HG02678 (cell line): ENCODE results near the gene MCF2L2.
"Not testable (repeated sequence)": the region's sequence is repeated elsewhere in the genome, so short reads cannot be mapped to it uniquely, and the experiment has no call there.

Source experiments
- ATAC-seq: cut with Tn5 transposase; IDR thresholded peaks from one replicate; pipeline ENCODE4 v1.9.1; 2021; ENCODE audit warnings: mild to moderate bottlenecking, moderate library complexity; ENCODE audit not compliant: unreplicated experiment

The MCF2L2 gene, protein sequence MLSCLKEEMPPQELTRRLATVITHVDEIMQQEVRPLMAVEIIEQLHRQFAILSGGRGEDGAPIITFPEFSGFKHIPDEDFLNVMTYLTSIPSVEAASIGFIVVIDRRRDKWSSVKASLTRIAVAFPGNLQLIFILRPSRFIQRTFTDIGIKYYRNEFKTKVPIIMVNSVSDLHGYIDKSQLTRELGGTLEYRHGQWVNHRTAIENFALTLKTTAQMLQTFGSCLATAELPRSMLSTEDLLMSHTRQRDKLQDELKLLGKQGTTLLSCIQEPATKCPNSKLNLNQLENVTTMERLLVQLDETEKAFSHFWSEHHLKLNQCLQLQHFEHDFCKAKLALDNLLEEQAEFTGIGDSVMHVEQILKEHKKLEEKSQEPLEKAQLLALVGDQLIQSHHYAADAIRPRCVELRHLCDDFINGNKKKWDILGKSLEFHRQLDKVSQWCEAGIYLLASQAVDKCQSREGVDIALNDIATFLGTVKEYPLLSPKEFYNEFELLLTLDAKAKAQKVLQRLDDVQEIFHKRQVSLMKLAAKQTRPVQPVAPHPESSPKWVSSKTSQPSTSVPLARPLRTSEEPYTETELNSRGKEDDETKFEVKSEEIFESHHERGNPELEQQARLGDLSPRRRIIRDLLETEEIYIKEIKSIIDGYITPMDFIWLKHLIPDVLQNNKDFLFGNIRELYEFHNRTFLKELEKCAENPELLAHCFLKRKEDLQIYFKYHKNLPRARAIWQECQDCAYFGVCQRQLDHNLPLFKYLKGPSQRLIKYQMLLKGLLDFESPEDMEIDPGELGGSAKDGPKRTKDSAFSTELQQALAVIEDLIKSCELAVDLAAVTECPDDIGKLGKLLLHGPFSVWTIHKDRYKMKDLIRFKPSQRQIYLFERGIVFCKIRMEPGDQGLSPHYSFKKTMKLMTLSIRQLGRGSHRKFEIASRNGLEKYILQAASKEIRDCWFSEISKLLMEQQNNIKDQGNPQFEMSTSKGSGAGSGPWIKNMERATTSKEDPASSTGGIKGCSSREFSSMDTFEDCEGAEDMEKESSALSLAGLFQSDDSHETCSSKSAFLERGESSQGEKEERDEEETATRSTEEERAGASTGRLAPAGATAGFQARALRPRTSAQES

DNA sequence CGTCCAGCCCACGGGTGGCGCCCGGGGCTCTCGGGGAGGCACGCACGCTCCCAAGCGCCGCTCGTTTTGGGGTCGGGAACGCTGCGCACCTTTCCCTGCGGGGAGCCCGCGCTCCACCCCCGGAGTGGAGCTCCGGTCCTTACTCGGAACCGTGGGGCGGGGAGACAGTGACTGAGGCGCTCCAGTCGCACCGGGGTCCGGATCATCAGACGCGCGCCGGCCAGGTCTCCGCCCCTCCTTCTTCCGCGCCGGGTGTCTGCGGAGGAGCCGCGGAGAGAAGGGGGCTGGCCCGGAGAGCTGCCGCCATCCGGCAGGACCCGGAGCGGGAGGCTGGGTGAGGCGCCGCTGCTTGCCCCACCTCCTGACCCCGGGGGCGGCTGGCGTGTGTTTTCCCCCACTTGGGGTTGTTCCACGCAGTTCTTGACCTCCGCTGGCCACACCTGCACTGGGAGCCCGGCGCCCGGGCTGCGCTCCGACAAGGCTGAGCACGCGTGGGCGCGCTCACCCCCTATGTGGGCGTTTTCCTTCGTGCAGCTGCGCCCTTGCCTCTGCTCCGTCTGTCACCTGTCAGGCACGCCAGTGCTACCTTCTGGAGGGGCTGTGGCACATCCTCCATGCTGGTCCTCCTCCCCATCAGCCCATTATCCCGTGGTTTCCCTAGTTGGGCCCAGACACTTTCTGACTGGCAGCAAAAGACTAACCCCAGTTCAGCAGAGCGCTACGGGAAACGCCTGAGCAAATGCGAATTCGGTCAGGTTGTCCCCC, at the start of gene MCF2L2:
MCF2L2 (minus strand) TSS at position 173 of the 765 bp plus-strand sequence. CDS start 642 bp downstream, outside the sequence.
- peak; percentile 82 for ATAC-seq

DNA sequence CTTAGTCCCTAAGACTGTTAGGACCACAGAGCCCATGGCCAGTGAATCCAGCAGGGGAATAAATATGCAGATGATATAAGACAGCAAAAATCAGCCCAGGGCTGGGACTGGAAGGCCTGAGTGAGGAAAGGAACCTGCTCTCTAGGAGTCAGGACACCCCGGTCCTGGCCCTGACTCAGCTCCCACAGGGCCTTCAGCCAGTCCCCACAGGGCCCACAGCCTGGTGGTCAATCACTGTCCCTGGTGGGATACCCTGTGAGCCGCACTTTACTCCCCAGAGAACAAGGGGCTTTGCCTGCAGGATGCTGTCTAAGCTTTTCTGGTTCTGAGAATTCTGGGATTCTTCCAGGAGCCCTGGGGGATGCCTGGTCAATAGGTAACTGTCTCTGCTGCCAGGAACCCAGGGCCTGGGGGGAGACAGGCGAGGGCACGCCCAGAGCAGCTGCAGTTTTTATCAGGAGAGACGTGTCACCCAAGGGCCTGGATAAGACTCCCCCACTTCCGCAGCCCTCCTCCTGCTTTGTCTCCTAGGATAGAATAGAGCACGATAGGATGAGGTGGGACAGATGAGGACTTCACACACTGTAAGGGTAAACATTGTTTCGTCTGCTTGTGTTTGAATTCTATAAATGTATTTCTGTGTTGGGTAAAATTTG, 49.5 kb upstream of the MCF2L2 start:
- no peak for ATAC-seq

DNA sequence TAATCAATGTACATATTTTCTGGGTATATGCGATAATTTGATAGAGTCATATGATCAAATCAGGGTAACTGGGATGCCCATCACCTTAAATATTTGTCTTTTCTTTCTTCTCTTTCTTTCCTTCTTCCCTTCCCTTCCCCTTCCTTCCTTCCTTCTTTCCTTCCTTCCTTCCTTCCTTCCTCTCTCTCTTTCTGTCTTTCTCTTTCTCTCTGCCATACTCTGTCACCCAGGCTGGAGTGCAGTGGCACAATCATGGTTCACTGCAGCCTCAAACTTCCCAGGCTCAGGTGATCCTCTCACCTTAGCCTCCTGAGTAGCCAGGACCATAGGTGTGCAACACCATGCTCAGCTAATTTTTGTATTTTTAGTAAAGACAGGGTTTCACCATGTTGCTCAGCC, 47.3 kb upstream of the MCF2L2 start:
- not testable (repeated sequence) for ATAC-seq

DNA sequence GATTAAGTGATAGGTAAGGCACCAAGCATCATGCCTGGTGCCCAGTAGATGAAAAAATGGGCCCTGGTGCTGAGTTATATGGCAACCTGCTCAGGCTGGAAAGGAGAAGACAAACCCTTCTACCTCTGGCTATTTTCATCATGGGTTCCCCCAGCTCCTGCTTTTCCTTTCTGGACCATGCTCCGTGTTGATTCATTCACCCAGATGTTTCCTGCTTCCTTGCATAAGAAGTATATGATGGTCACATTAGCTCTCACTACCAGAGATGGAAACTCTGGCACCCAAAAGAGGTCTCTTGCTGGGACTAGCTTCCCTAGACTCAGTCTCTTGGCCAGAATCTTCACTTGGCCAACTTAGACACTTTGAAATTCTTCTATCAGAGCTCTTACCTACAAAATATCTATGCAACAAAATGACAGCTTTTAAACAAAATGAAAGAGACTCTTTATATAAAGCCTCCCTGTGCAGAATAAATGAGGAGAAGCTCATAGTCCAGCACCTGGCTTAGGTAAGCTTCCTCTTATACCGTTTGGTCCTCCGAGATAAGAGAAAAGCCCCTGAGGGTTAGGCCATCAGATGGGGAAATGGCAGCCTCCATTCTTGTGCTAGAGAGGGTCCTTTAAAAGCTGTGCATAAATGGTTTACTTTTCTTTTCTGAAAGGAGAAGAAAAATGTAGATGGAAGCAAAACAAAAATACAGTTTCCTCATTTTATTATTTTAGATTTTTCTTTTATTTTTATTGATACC, 46.8 kb upstream of the MCF2L2 start:
- ATAC-seq: no peak

DNA sequence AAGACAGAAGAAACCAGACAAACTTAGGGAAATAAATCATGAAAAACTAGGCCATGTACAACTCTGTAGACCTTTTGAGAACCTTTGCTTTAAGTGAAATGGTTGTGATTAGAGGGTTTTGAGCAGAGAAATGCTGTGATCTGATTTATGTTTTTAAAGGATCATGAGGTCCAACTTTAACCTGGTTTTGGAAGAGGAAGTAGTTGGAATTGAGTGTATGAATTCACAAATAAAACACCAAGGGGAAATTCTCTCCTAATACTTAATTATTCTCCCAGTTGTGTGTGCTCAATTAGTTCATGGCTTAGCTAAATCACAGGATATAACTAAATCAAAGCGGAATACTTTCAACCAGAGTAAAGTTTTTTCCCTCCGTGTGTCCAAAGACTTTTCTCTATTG, 45.5 kb upstream of the MCF2L2 start:
- ATAC-seq: no peak

DNA sequence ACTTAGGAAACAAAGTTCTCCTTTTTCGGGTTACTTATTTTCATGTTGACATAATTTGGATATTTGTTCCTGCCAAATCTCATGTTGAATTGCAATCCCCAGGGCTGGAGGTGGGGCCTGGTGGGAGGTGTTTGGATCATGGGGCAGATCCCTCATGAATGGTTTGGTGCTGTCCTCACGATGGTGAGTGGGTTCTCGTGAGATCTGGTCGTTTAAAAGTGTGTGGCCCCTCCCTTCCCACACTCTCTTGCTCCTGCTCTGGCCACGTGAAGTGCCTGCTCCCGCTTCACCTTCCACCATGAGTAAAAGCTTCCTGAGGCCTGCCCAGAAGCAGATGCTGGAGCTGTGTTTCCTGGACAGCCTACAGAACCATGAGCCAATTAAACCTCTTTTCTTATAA, 43.7 kb upstream of the MCF2L2 start:
- no peak for ATAC-seq

DNA sequence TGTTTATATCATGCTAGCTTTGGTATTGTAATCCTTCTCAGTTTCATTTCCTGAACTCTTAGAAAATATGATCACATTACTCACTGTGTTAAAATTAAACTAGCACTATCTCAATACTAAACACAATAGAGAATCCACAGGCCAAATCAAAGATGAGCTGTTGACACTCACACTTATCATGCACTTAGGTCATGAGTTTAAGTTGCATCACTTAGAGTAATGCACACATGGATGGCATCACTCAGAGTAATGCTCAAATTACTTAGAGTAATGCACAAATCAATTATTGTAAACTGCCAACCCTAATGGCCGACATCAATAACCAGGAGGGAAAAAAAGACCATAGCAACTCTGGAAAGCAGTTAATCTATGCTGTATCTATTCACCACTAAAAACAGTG, 40.0 kb upstream of the MCF2L2 start:
- ATAC-seq: no peak

DNA sequence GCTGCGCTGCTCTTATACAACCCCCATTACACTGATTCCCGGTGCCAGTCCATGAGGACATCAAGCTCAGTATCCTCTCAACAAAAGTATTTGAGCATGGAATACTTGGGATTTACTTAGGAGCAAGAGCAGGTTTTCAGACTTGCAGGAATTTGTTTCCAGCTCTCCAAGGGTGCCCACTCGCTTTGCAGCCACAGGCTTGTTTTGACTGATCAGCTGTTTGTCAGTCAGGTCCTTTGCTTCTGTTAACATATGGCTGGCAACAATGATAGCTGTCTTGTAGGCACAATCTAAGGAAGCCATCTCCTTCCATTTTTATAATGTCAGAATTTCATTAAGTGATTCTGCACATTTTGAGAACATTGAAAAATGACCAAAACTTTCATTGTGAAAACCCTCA, 38.2 kb upstream of the MCF2L2 start:
- no peak for ATAC-seq

DNA sequence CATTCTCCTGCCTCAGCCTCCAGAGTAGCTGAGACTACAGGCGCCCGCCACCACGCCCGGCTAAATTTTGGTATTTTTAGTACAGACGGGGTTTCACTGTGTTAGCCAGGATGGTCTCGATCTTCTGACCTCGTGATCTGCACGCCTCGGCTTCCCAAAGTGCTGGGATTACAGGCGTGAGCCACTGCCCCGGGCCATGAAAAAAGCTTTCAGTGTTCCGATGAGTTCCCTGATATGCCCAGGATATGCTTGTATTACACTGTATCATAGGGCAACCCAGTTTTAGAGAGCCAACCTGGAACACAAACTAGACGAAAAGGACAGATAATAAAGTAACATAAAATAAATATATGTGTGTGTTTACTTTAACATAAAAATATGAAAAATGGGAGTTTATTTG, 37.3 kb upstream of the MCF2L2 start:
- not testable (repeated sequence) for ATAC-seq

DNA sequence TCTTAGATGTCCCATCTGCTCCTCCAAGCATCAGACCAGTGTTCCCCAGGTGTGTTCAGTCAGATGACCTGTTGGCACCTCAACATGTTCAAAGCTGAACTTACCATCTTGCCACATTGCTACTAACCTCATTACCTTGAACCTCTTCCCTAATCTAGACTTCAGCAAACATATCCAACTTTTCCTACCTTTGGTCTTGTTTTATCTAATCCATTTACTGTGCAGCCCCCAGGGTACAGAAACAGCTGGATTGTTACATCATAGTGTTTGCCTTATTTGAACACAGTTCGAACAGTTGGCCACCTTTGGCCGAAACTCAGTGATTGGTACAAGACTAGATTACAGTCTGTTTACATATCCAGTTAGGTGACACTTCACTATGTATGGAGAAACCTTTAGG, 36.1 kb upstream of the MCF2L2 start:
- ATAC-seq: no peak

DNA sequence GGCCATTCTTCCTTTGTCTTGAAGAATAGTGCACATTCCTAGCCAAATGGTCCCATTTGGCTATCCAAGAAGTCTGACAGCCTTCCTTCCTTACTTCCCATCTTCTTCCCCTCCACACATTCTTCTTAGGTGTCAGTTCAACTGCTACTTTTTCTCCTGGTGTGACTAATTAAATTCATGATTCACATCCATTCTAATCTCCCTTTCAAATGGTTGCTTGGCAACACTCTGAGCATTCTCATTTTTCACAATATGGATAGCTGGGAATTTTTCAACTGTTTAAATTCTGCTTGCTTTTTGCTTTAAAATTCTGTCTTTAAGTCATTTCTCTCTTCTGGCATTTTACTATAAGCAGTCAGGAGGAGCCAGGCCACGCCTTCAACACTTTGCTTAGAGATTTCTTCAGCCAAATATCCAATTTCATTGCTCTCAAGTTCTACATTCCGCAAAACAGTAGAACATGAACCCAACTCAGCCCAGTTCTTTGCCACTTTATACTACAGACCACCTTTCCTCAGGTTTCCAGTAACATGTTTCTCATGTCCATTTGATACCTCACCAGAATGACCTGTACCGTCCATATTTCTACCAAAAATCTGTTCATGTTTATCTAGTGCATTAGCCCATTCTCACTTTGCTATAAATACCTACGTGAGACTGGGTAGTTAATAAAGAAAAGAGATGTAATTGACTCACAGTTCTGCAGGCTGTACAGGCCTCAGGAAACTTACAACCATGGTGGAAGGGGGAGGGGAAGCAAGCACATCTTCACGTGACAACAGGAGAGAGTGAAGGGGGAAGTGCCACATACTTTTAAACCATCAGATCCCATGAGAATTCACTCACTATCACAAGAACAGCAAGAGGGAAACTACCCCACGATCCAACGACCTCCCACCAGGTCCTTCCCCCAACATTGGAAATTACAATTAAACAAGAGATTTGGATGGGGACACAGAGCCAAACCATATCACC, 31.9 kb upstream of the MCF2L2 start:
- no peak for ATAC-seq

DNA sequence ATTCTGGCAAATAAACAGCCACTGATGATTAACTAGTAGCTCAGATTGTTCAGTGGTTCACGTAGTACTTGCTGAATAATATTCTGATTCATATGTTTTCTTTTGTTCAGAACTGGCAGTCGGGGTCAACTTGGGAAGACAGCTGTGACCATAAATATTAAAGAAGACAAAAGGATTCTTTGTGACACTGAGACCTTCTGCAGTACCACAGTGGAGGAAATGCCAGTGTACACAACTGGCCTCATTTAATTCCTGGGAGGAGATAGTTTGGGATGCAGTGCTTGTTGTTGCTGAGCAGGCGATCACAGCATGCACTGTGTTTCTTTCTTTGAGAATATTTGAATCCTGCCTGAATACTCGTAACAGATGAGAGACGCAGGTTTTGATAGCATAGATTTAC, 26.7 kb upstream of the MCF2L2 start:
- no peak for ATAC-seq

DNA sequence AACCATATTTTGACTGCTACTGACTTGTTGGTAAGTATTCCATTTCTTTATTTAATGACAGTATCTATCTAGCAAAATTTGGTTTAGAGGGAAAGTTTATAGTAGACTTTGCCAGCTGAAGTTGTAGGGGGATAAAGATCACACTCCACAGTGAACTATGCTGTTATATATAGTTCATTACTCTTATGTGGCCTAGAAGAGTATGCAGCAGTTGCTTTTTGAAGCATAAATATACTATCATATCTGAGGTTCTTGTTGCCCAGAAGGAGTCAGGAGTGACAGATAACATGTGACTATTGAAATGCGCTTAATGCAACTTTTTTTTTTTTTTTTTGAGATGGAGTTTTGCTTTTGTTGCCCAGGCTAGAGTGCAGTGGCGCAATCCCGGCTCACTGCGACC, 25.6 kb upstream of the MCF2L2 start:
- no peak for ATAC-seq

DNA sequence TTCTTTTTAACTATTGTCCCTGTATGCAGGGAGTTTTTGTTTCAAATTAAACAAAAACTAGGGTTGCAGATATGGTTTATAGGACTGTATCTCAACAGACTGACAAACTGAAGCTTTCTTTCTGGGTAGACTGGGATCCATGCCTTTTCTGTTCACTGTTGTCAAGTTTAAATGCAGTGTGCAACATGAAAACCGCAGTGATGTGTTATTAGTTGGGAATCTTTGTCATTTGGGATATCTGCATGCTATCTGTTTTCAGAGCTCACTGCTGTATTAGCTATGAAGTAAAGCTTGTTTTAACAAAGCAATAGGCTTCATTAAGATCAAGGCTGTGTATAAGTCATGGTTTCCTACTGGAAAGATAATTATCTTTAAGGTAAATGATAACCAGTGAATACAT, 21.4 kb upstream of the MCF2L2 start:
- ATAC-seq: no peak

DNA sequence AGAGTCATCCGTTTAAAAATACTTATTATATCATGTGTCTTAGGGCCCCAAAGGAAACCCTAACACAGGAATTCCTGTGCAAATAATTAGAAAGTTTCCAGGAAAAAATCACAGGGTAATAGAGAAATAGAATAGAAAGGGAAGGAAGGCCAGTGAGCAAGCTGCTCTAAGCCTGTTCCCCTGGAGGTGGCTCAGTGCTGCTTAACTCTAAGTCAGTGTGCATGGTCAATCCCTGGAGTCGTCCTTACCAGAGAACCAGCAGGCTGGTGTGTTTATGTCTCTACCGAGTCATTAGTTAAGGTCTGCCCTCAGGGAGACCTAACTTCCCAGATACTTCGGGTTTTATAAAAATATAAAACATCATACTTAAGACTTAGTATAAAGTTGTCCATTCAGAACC, 21.0 kb upstream of the MCF2L2 start:
- ATAC-seq: no peak

DNA sequence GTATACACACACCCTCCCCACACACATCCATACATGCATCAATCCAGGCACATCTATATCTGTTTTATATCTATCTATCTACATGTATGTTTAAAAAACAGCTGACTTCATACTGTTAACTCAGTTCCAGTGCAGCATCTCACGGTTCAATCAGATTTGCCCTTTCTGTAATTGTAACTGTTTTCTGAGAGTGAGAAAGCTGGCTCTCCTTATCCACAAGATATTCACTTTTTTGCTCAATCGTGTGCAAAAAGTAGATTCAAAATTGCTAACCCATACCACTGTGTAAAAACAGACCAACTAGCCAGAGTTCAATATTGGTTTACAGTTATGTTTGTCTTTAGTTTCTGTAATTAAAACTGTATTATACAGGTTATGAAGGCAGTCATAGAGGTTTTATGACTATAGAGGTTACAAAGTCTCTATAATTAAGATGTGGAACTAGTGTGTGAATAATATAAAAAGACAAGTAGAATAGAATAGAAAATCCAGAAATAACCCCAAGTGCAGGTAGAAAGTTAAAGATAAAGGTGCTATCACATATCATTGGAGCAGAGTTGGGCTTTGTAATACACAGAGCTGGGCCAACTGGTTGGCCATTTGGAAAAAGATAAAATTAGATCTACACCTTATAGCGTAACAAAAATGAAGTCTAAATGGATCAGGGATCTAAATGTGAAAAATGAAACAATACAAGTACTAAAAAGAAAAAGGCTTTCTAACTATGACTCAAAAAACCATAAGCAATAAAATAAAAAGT, 20.1 kb upstream of the MCF2L2 start:
- no peak for ATAC-seq

DNA sequence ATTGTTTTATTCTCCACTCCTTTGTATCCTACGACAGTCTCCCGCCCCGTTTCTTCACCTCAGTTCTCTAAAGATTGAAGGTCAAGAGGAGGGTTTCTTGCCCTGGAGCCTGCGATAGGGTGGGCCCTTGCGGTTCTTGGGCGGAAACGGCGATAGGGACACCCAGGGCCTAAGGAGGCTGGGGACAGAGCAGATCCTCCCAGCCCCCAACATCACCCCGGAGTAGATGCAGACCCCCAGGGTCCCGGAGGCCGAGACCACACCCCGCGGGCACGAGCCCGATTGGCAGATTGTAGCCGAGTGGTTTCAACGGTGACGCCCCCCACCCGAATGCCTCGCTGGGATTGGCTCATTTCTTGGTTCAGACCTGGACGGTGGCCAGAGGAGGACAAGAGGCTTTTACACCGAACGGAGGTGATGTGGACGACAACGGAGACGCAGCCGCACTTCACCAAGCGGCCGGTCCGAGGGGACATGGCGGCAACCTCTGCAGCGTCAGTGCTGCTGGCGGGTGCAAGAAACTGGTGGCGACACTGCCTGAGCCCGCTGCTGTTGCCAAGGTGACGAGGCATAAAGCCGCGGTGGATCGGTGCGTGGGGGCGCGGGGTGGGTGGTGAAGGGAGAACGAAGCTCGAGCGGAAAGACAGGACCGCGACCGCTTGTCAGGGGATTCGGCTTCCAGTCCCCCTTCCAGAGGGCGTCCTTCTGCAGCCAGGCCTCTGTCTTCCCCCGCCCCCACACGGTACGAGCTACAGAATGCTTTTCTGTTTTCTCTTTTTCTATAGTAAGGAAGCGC, 19.0 kb upstream of the MCF2L2 start:
- ATAC-seq: peak; percentile 75
